HepG2 (cell line): ENCODE results near the gene ZBTB7C. TPM values are rescaled to one million over a fixed set of nuclear protein-coding genes. Genes with fewer than 3 reads are reported as not detected.

Experiments
- ATAC-seq: fragments of 200-7000 bp; cut with Tn5 transposase; 3 replicates; pipeline ENCODE4 v1.9.1; 2020; ENCODE audit warnings: mild to moderate bottlenecking, moderate library complexity
- BruUV-seq: library from RNA; stranded (reverse); fragments of 400-500 nt; replicated peaks from 2 replicates; lab custom pipeline; 2021; lab: Mats Ljungman, UMichigan
- CTCF ChIA-PET: fragments of 300-600 bp; formaldehyde crosslinking; extraction: SDS; loops from one replicate; lab custom pipeline; 2021; ENCODE audit warnings: low total read pairs, inconsistent platforms, low intra/inter-chr PET ratio; lab: Yijun Ruan, JAX
- POLR2A ChIA-PET: fragments of 350-600 bp; sonication (Branson Sonifier 250); formaldehyde crosslinking; loops from one replicate; lab custom pipeline; 2020; ENCODE audit warnings: antibody characterized with exemption, inconsistent platforms; lab: Yijun Ruan, JAX
- DNase-seq: peaks from one replicate; pipeline ENCODE4 v3.0.0-alpha.2; 2015; ENCODE audit warnings: low spot score
- FAIRE-seq: peaks from 3 replicates; lab custom pipeline; 2011; peaks lifted over from hg19 to GRCh38; lab: Jason Lieb, UNC
- H2AFZ ChIP-seq: one replicate; pipeline ENCODE4 v1.6.1; 2011; ENCODE audit warnings: low read length, inconsistent platforms
- H3K27ac ChIP-seq: fragments of 300-600 bp; 3 replicates; pipeline ENCODE4 v1.8.0; 2011; ENCODE audit warnings: mixed run types, mild to moderate bottlenecking, mixed read lengths, low read length, inconsistent platforms; ENCODE audit not compliant: insufficient read depth; ENCODE audit errors: extremely low read length
- H3K27me3 ChIP-seq, 2 experiments: fragments of 200-600 bp in 1 of 2; 2 replicates in 1 of 2; 3 replicates in 1 of 2; pipeline versions ENCODE4 v1.6.0 to v1.8.0; 2011; ENCODE audit warnings: low read length in 2 of 2, mild to moderate bottlenecking in 2 of 2, moderate library complexity in 2 of 2, inconsistent platforms in 1 of 2; ENCODE audit not compliant: insufficient read depth in 2 of 2, control insufficient read depth in 1 of 2
- H3K36me3 ChIP-seq, 2 experiments: fragments of 200-600 bp in 1 of 2; replicated peaks in 1 of 2; 2 replicates in 1 of 2; 3 replicates in 1 of 2; pipeline versions ENCODE4 v1.5.1 to v1.8.0; 2011; ENCODE audit warnings: low read length in 2 of 2, inconsistent platforms in 1 of 2; ENCODE audit not compliant: insufficient read depth in 2 of 2, control insufficient read depth in 1 of 2
- H3K4me1 ChIP-seq: 2 replicates; pipeline ENCODE4 v1.5.1; 2012; ENCODE audit warnings: low read length, inconsistent platforms; ENCODE audit not compliant: insufficient read depth
- H3K4me2 ChIP-seq: 2 replicates; pipeline ENCODE4 v1.6.0; 2011; ENCODE audit warnings: low read depth, low read length, inconsistent platforms
- H3K4me3 ChIP-seq, 3 experiments: fragments of 200-600 bp in 1 of 3; sonication (generic), shearing (Covaris generic) in 1 of 3; replicated peaks in 1 of 3; 2 replicates each; pipeline ENCODE4 v1.5.1; 2011 to 2016; ENCODE audit warnings: low read length in 3 of 3, inconsistent platforms in 2 of 3, low read depth in 2 of 3, mild to moderate bottlenecking in 2 of 3, control low read depth in 1 of 3, mixed read lengths in 1 of 3; ENCODE audit not compliant: insufficient read depth in 1 of 3
- H3K79me2 ChIP-seq: one replicate; pipeline ENCODE4 v1.6.1; 2011; ENCODE audit warnings: low read length, inconsistent platforms; ENCODE audit not compliant: insufficient read depth
- H3K9ac ChIP-seq: 2 replicates; pipeline ENCODE4 v1.6.0; 2011; ENCODE audit warnings: mild to moderate bottlenecking, low read depth, low read length, inconsistent platforms; ENCODE audit not compliant: insufficient read depth
- H3K9me3 ChIP-seq: 2 replicates; pipeline ENCODE4 v1.5.1; 2012; ENCODE audit warnings: mild to moderate bottlenecking, low read length
- H4K20me1 ChIP-seq: 2 replicates; pipeline ENCODE4 v1.6.0; 2011; ENCODE audit warnings: inconsistent platforms, mild to moderate bottlenecking, low read length, moderate library complexity; ENCODE audit not compliant: insufficient read depth
- DNMT1 ChIP-seq: sonication (generic); formaldehyde crosslinking; IDR thresholded peaks from 2 replicates; pipeline ENCODE4 v1.5.1; 2020; ENCODE audit warnings: mild to moderate bottlenecking, missing genetic modification reagents
- ELF4 ChIP-seq: sonication (generic); formaldehyde crosslinking; IDR thresholded peaks from 2 replicates; pipeline ENCODE4 v1.5.0; 2020; ENCODE audit warnings: missing genetic modification reagents, mild to moderate bottlenecking, moderate library complexity, borderline replicate concordance
- MEF2D ChIP-seq: sonication (generic); formaldehyde crosslinking; IDR thresholded peaks from 2 replicates; pipeline ENCODE4 v1.5.1; 2020; ENCODE audit warnings: mild to moderate bottlenecking, missing genetic modification reagents
- NR3C1 ChIP-seq: sonication (generic); formaldehyde crosslinking; IDR thresholded peaks from 2 replicates; pipeline ENCODE4 v1.4.0; 2020; ENCODE audit warnings: missing genetic modification reagents
- SMAD3 ChIP-seq: sonication (generic); formaldehyde crosslinking; IDR thresholded peaks from 2 replicates; pipeline ENCODE4 v1.4.0; 2020; ENCODE audit warnings: missing genetic modification reagents
- ZFP90 ChIP-seq: sonication (generic); formaldehyde crosslinking; IDR thresholded peaks from 2 replicates; pipeline ENCODE4 v1.8.0; 2022; ENCODE audit warnings: missing genetic modification reagents, mild to moderate bottlenecking, inconsistent platforms, borderline replicate concordance
- ZNF652 ChIP-seq: IDR thresholded peaks from 2 replicates; pipeline ENCODE4 v1.6.1; 2016; ENCODE audit warnings: low read depth, borderline replicate concordance
- ZSCAN9 ChIP-seq: IDR thresholded peaks from 2 replicates; pipeline ENCODE4 v1.6.1; 2016; ENCODE audit warnings: borderline replicate concordance
- WGBS: methylation state at CpG from one replicate; pipeline ENCODE4 v1.1.6; 2017; ENCODE audit warnings: low lambda C conversion rate; 5-methylcytosine and 5-hydroxymethylcytosine counted together
- in situ Hi-C: cut with HindIII; loops from 2 replicates; pipeline ENCODE4 v1.10.0; 2017; ENCODE audit warnings: low pct_unique_long_range_greater_than_20kb; ENCODE audit not compliant: extremely low pct_ligation_motif_present
- intact Hi-C: fragments of 100-400 bp; cut with micrococcal nuclease; formaldehyde crosslinking; loops from one replicate; pipeline ENCODE4 v1.10.0; 2022; ENCODE audit not compliant: unreplicated experiment
- polyA plus RNA-seq, 8 experiments: library from polyadenylated mRNA; depleted of rRNA in 3 of 8; stranded (reverse) in 7 of 8; unstranded in 1 of 8; fragments of >200 nt; fragmentation: Illumina TruSeq in 4 of 8; extraction: Trizol in 4 of 8; gene quantifications; 2 replicates each; pipeline versions ENCODE4 v1.2.1 to v1.2.3, GENCODE V29; 2011 to 2016; ENCODE audit warnings: low read depth in 4 of 8, missing spikeins in 1 of 8, mixed read lengths in 1 of 8; ENCODE audit not compliant: insufficient read depth in 1 of 8
- total RNA-seq, 5 experiments: library from RNA; depleted of rRNA; stranded (reverse); fragments of >200 nt; fragmentation: Illumina TruSeq; extraction: Trizol; gene quantifications; 2 replicates each; pipeline ENCODE4 v1.2.3, GENCODE V29; 2016; ENCODE audit warnings: low read depth in 1 of 5
- TF ChIP-seq, protein P1 (sequence below): sonication (generic); formaldehyde crosslinking; IDR thresholded peaks from 2 replicates; pipeline ENCODE4 v1.5.1; 2020; ENCODE audit warnings: missing genetic modification reagents, mild to moderate bottlenecking, borderline replicate concordance
- TF ChIP-seq, protein P2 (sequence below): fragments of 450-650 bp; IDR thresholded peaks from 2 replicates; pipeline ENCODE4 v1.6.1; 2016
- TF ChIP-seq, protein P3 (sequence below): sonication (generic); formaldehyde crosslinking; conservative IDR thresholded peaks from 2 replicates; pipeline ENCODE4 v1.8.0; 2022; ENCODE audit warnings: mild to moderate bottlenecking, moderate library complexity, missing genetic modification reagents
- TF ChIP-seq, protein P4 (sequence below): sonication (generic); formaldehyde crosslinking; IDR thresholded peaks from 2 replicates; pipeline ENCODE4 v1.8.1; 2023; ENCODE audit warnings: missing genetic modification reagents, inconsistent platforms, borderline replicate concordance

ZBTB7C gene
- total and polyA plus RNA-seq, 2 of the 13 experiments (the other 11 are each of a cell fraction or from before 2014, with no cell fraction given) = 0.01 to 0.04 TPM

DNA sequence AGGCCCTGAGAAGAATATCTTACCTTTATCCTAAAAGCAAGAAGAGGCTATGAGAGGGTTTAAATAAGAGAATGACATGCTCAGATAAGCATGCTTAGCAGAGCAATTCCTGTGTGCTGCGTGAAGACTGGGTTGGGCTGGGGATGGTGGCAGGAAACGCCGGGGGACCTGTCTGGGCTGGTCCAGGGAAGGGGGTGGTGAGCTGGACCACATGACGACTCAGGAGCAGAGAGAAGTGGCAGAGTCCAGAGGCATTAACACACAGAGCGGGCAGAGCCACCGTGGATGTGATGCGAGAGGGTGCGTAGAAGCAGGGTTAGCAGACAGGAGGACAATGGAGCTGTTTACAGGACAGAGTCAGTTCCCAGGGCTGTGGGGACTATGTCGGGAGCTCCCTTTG lies 84.5 kb downstream of the ZBTB7C start:
- no peaks in the 10 kb centered on the region for H4K20me1 ChIP-seq
- H3K27me3 ChIP-seq = peaks cover 1 to 6% of the 10 kb centered on the region in 2 experiments; a peak in 2 of 5 replicates
- no peaks in the 10 kb centered on the region for H3K9me3 ChIP-seq
- TF ChIP-seq DNMT1 (CRISPR knock-in tag) (no peak), MEF2D (no peak), NR3C1 (CRISPR knock-in tag) (no peak), ZNF652 (CRISPR knock-in tag) (no peak), ZSCAN9 (no peak), ELF4 (no peak), SMAD3 (no peak)
- TF ChIP-seq, protein P1, sequence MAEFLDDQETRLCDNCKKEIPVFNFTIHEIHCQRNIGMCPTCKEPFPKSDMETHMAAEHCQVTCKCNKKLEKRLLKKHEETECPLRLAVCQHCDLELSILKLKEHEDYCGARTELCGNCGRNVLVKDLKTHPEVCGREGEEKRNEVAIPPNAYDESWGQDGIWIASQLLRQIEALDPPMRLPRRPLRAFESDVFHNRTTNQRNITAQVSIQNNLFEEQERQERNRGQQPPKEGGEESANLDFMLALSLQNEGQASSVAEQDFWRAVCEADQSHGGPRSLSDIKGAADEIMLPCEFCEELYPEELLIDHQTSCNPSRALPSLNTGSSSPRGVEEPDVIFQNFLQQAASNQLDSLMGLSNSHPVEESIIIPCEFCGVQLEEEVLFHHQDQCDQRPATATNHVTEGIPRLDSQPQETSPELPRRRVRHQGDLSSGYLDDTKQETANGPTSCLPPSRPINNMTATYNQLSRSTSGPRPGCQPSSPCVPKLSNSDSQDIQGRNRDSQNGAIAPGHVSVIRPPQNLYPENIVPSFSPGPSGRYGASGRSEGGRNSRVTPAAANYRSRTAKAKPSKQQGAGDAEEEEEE (CRISPR knock-in tag) = no peak
- H3K36me3 ChIP-seq = no peaks in the 10 kb centered on the region
- intact Hi-C loops = no loop called here
- no peak for DNase-seq
- no peak overlapping the region for H3K9ac ChIP-seq
- no peak overlapping the region for H3K4me3 ChIP-seq
- H3K79me2 ChIP-seq = no peaks in the 10 kb centered on the region
- 38% methylated on average over 9 of the region's 9 CpGs for WGBS
- no peak overlapping the region for H3K27ac ChIP-seq
- no peak overlapping the region for H2AFZ ChIP-seq
- no peaks in the 10 kb centered on the region for H3K4me1 ChIP-seq
- in situ Hi-C loops = no loop called here
- H3K4me2 ChIP-seq = no peak overlapping the region
- POLR2A ChIA-PET = no interaction called here
- CTCF ChIA-PET = no interaction called here
- no peak for ATAC-seq
- FAIRE-seq = no peak
- no TSS peak for BruUV-seq

DNA sequence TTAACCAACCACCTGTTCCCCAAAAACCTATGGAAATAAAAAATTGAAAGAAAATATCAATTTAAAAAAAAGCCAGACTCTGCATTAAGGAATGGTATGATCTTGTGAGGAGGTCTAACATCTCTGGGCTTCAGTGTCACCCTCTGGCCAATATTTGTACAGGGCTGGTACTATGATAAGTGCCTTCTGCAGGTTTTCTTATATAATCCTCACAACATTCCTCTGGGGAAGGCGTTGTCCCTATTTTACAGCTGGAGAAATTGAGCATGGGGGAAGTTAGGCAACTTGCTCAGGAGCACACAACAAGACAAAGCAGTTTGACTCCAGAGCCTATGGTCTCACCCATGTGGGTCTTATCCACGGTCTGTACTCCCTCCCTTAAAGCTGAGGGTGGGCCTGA lies 86.0 kb downstream of the ZBTB7C start:
- H3K27ac ChIP-seq = no peak overlapping the region
- in situ Hi-C loops = no loop called here
- intact Hi-C loops = no loop called here
- ChIA-PET POLR2A (no interaction called here), CTCF (no interaction called here)
- no peaks in the 10 kb centered on the region for H3K36me3 ChIP-seq
- no peaks in the 10 kb centered on the region for H4K20me1 ChIP-seq
- H3K79me2 ChIP-seq = no peaks in the 10 kb centered on the region
- peaks cover 0 to 1% of the 10 kb centered on the region in 2 experiments; a peak in 1 of 5 replicates for H3K27me3 ChIP-seq
- no peak overlapping the region for H2AFZ ChIP-seq
- H3K9ac ChIP-seq = no peak overlapping the region
- H3K4me3 ChIP-seq = no peak overlapping the region
- H3K4me1 ChIP-seq = no peaks in the 10 kb centered on the region
- no TSS peak for BruUV-seq
- DNase-seq (no peak), FAIRE-seq (no peak), ATAC-seq (no peak)
- no peaks in the 10 kb centered on the region for H3K9me3 ChIP-seq
- no peak overlapping the region for H3K4me2 ChIP-seq
- WGBS = 0% methylated on average over 2 of the region's 2 CpGs
- TF ChIP-seq ZFP90 (CRISPR knock-in tag) = no peak
- TF ChIP-seq, protein P2, sequence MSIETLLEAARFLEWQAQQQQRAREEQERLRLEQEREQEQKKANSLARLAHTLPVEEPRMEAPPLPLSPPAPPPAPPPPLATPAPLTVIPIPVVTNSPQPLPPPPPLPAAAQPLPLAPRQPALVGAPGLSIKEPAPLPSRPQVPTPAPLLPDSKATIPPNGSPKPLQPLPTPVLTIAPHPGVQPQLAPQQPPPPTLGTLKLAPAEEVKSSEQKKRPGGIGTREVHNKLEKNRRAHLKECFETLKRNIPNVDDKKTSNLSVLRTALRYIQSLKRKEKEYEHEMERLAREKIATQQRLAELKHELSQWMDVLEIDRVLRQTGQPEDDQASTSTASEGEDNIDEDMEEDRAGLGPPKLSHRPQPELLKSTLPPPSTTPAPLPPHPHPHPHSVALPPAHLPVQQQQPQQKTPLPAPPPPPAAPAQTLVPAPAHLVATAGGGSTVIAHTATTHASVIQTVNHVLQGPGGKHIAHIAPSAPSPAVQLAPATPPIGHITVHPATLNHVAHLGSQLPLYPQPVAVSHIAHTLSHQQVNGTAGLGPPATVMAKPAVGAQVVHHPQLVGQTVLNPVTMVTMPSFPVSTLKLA = no peak
- TF ChIP-seq, protein P3, sequence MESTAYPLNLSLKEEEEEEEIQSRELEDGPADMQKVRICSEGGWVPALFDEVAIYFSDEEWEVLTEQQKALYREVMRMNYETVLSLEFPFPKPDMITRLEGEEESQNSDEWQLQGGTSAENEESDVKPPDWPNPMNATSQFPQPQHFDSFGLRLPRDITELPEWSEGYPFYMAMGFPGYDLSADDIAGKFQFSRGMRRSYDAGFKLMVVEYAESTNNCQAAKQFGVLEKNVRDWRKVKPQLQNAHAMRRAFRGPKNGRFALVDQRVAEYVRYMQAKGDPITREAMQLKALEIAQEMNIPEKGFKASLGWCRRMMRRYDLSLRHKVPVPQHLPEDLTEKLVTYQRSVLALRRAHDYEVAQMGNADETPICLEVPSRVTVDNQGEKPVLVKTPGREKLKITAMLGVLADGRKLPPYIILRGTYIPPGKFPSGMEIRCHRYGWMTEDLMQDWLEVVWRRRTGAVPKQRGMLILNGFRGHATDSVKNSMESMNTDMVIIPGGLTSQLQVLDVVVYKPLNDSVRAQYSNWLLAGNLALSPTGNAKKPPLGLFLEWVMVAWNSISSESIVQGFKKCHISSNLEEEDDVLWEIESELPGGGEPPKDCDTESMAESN = no peak
- TF ChIP-seq, protein P4, sequence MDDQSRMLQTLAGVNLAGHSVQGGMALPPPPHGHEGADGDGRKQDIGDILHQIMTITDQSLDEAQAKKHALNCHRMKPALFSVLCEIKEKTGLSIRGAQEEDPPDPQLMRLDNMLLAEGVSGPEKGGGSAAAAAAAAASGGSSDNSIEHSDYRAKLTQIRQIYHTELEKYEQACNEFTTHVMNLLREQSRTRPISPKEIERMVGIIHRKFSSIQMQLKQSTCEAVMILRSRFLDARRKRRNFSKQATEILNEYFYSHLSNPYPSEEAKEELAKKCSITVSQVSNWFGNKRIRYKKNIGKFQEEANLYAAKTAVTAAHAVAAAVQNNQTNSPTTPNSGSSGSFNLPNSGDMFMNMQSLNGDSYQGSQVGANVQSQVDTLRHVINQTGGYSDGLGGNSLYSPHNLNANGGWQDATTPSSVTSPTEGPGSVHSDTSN = no peak
